ENCODE results near the gene LMBRD2. TPM values are rescaled to one million over a fixed set of nuclear protein-coding genes. Genes with fewer than 3 reads are reported as not detected.

Gene LMBRD2
- total RNA-seq, 2 donors from 2014 or later, result 5.5 to 7.4 TPM

- Mint-ChIP-seq H3K9me3 (no peaks in the 10 kb centered on the region), H3K4me3 (no peak overlapping the region), H3K36me3 (ENCODE audit: low read depth) (peaks cover 77% of the 10 kb centered on the region), H3K27ac (no peak overlapping the region), H3K27me3 (ENCODE audit: insufficient read depth) (no peaks in the 10 kb centered on the region), H3K4me1 (no peaks in the 10 kb centered on the region)
- no peak for DNase-seq
- TF ChIP-seq, protein P1, sequence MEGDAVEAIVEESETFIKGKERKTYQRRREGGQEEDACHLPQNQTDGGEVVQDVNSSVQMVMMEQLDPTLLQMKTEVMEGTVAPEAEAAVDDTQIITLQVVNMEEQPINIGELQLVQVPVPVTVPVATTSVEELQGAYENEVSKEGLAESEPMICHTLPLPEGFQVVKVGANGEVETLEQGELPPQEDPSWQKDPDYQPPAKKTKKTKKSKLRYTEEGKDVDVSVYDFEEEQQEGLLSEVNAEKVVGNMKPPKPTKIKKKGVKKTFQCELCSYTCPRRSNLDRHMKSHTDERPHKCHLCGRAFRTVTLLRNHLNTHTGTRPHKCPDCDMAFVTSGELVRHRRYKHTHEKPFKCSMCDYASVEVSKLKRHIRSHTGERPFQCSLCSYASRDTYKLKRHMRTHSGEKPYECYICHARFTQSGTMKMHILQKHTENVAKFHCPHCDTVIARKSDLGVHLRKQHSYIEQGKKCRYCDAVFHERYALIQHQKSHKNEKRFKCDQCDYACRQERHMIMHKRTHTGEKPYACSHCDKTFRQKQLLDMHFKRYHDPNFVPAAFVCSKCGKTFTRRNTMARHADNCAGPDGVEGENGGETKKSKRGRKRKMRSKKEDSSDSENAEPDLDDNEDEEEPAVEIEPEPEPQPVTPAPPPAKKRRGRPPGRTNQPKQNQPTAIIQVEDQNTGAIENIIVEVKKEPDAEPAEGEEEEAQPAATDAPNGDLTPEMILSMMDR (conservative IDR thresholded peaks at IDR 0.05), result no peak
- Histone ChIP-seq H3K9ac (ENCODE audit: extremely low read depth, low read length, poor library complexity, severe bottlenecking) (no peak overlapping the region), H3K36me3 (ENCODE audit: control insufficient read depth, insufficient read depth, low read length) (peaks cover 99% of the 10 kb centered on the region), H3K4me3 (ENCODE audit: low read length) (no peak overlapping the region), H3K4me1 (ENCODE audit: control insufficient read depth, insufficient read depth, low read length) (no peaks in the 10 kb centered on the region), H3K9me3 (ENCODE audit: control insufficient read depth, low read length) (no peaks in the 10 kb centered on the region), H3K27me3 (ENCODE audit: control insufficient read depth, insufficient read depth, low read length, poor library complexity, severe bottlenecking) (no peaks in the 10 kb centered on the region), H3K27ac (ENCODE audit: low read depth, low read length) (no peak overlapping the region)
- WGBS, 2 experiments (ENCODE audit: insufficient coverage in 1 of 2, insufficient read length in 1 of 2), result 93 to 94% methylated on average over 5 of the region's 5 CpGs
Measured at GRCh38 chr5:36170832-36171424, 19.2 kb upstream of the LMBRD2 start.

DNA sequence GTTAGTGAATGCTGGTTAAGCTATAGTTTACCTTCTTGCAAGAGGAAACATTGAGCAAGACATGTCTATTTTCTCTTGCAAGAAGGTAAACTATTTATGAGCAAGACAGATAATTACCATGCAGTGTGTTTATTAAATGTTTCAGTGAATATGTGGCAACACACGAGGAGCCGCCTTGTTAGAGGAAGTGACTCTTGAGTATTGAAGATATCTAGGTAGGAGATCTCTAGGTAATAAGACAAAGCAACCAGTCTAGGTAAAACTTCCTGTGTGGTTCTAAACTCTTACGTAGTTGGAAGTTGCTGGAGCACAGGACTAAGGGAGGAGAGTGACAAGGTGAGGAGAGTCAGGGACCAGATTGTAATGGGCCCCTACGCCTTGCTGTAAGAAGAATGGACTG lies 17.1 kb upstream of the LMBRD2 start:
- no peaks in the 10 kb centered on the region for H3K9me3 Mint-ChIP-seq
- no peak overlapping the region for H3K27ac Mint-ChIP-seq
- Histone ChIP-seq H3K9me3 (ENCODE audit: control insufficient read depth, low read length) (no peaks in the 10 kb centered on the region), H3K9ac (ENCODE audit: extremely low read depth, low read length, poor library complexity, severe bottlenecking) (no peak overlapping the region), H3K27me3 (ENCODE audit: control insufficient read depth, insufficient read depth, low read length, poor library complexity, severe bottlenecking) (no peaks in the 10 kb centered on the region), H3K36me3 (ENCODE audit: control insufficient read depth, insufficient read depth, low read length) (peaks cover 99% of the 10 kb centered on the region), H3K27ac (ENCODE audit: low read depth, low read length) (no peak overlapping the region), H3K4me1 (ENCODE audit: control insufficient read depth, insufficient read depth, low read length) (no peaks in the 10 kb centered on the region), H3K4me3 (ENCODE audit: low read length) (no peak overlapping the region)
- WGBS, 2 experiments (ENCODE audit: insufficient coverage in 1 of 2, insufficient read length in 1 of 2), result 93 to 98% methylated on average over 4 of the region's 4 CpGs
- DNase-seq, result no peak
- H3K27me3 Mint-ChIP-seq (ENCODE audit: insufficient read depth), result no peaks in the 10 kb centered on the region
- H3K4me1 Mint-ChIP-seq, result no peaks in the 10 kb centered on the region
- H3K4me3 Mint-ChIP-seq, result no peak overlapping the region
- H3K36me3 Mint-ChIP-seq (ENCODE audit: low read depth), result peaks cover 73% of the 10 kb centered on the region
- TF ChIP-seq, protein P1 (conservative IDR thresholded peaks at IDR 0.05), result no peak

DNA sequence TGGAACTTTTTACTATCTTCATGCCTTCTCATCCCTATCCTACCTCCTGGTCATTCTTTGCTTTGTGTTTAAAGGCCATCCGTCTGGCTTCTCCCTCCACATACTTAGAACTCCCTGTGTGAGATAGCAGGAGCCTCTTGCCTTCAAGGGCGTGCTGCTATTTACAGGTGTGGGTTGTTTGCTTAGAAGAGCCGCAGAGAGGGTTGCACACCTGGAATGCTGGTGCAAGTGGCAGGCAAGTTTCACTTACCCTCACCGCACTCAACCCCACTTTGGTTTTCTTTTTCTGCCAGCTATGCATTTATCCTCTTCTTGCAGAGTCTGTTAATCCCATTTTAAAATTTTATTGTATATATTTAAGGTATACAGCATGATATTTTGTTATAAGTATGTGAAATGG lies 12.8 kb upstream of the LMBRD2 start:
- Histone ChIP-seq H3K9me3 (ENCODE audit: control insufficient read depth, low read length) (no peaks in the 10 kb centered on the region), H3K4me3 (ENCODE audit: low read length) (no peak overlapping the region), H3K27me3 (ENCODE audit: control insufficient read depth, insufficient read depth, low read length, poor library complexity, severe bottlenecking) (no peaks in the 10 kb centered on the region), H3K9ac (ENCODE audit: extremely low read depth, low read length, poor library complexity, severe bottlenecking) (no peak overlapping the region), H3K27ac (ENCODE audit: low read depth, low read length) (no peak overlapping the region), H3K36me3 (ENCODE audit: control insufficient read depth, insufficient read depth, low read length) (peaks cover 99% of the 10 kb centered on the region), H3K4me1 (ENCODE audit: control insufficient read depth, insufficient read depth, low read length) (no peaks in the 10 kb centered on the region)
- peaks cover 3% of the 10 kb centered on the region for H3K4me1 Mint-ChIP-seq
- H3K27me3 Mint-ChIP-seq (ENCODE audit: insufficient read depth), result no peaks in the 10 kb centered on the region
- WGBS, 2 experiments (ENCODE audit: insufficient coverage in 1 of 2, insufficient read length in 1 of 2), result 92 to 95% methylated on average over 4 of the region's 4 CpGs
- H3K27ac Mint-ChIP-seq, result no peak overlapping the region
- TF ChIP-seq, protein P1 (conservative IDR thresholded peaks at IDR 0.05), result no peak
- DNase-seq, result no peak
- no peaks in the 10 kb centered on the region for H3K9me3 Mint-ChIP-seq
- H3K36me3 Mint-ChIP-seq (ENCODE audit: low read depth), result peaks cover 77% of the 10 kb centered on the region
- H3K4me3 Mint-ChIP-seq, result no peak overlapping the region

Data from endodermal cell (in vitro differentiated cells).